NCI-H1417 treated with DMSO at 0.1 percent for 48 hours (cell line): ENCODE data around the gene COL4A2.

ENCODE experiments used
- DNase-seq: peaks from one replicate; lab custom pipeline; 2025; lab: John Stamatoyannopoulos, UW

The COL4A2 gene

DNA sequence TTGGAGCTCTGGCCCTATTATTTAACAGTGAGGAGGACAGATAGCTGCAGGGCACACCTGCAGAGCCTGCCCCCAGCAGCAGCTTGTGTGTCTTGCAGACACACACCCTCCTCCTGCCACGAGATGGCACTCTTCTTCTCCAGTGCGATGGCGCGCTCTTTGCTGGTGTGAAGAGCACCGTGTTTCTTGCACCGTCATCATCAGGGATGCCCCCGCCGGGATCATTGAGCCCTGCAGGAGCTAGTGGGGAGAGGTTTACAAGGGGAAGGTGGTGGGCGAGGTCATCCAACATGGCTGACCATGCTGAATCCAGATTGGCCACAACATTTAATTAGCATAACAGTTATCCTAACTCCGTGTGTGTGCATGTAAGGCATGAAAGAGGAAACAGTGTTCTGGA lies 148.9 kb downstream of the COL4A2 start:
- DNase-seq = peak; percentile 82

DNA sequence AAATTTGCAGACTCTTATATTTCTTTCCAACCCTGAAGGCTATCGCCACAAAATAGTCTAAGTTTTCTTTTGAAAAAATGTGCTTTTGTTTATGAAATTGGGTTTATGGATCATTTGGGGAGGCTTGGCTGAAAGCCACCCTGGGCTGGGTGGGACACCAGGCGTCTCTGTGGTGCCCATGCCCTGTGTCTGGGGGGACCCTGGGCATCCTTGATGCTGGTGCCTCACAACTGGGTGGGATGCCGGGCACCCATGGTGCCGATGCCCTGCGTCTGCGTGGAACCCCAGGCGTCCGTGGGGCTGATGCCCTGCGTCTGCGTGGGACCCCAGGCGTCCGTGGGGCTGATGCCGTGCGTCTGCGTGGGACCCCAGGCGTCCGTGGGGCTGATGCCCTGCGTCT lies 149.5 kb downstream of the COL4A2 start:
- no peak for DNase-seq

DNA sequence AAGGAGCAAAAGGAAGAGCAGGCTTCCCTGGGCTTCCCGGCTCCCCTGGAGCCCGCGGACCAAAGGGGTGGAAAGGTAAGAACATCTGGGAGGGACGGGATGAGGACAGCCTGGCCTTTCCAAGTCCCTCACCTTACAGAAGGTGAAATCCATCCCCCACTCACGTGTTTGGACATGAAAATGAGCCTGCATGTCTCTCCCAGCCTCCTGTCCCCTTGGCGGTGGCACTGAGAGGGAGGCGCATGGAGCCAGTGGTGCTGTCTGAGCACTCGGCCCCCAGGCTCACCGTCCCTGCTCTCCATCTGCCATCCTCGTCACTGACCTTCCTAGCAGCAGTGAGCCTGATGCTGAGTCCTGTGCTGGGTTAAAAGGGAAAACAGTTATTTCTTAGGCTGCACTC lies 150.3 kb downstream of the COL4A2 start:
- no peak for DNase-seq

DNA sequence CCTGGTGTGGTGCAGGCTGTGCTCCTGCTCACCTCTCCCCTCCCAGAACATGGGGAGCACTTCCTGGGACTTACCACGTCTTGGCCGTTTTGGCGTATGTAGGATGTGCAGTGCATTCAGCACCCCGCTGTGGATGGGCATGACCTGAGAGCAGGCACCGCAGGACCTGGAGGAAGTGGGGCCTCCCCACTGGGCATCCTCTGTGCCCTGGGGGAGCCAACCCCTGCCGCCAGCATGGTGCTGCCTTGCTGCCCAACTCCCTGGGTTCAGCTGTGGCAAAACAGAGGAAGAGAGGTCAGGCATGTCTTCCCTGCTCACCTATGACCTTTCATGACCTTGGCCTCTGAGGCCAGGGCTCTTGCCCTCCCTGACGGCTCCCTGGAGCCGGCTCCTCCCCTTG lies 150.9 kb downstream of the COL4A2 start:
- no peak for DNase-seq

DNA sequence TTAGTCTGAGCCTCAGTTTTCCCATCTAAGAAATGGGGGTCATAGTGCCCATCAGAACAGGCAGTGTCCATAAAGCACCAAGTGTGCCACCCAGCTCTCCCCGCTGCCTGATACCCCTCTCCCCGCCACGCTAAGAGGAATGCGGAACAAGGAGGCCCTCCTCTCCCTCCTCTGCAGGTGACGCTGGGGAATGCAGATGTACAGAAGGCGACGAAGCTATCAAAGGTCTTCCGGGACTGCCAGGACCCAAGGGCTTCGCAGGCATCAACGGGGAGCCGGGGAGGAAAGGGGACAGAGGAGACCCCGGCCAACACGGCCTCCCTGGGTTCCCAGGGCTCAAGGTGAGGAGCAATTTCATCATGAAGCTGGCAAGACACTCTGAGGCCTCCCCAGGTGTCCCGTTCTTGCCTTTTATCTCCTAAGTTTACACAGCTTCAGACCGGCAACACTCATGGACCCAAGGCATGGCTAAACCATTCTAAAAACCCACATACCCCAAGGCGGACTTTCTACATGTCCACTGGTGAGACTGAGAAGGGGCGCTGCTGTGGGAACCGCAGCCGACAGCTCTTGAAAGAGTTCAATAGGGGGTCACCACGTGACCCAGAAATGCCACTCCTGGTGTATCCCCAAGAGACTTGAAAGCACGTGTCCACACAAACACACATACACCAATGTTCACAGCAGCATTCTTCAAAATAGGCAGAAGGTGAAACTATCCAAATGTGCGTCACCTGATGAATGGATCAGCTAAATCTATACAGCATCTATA lies 151.7 kb downstream of the COL4A2 start:
- DNase-seq = no peak

DNA sequence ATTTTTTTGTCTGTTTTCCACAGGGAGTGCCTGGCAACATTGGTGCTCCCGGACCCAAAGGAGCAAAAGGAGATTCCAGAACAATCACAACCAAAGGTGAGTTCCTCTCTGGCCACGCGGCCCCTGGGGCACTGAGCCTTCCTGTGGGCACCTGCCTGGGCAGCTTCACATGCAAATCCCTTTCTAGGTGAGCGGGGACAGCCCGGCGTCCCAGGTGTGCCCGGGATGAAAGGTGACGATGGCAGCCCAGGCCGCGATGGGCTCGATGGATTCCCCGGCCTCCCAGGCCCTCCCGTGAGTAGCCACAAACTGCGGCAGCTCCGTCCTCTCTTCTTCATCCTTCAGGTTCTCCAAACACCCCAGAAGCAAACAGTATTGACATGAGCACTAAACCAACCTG lies 155.0 kb downstream of the COL4A2 start:
- no peak for DNase-seq

DNA sequence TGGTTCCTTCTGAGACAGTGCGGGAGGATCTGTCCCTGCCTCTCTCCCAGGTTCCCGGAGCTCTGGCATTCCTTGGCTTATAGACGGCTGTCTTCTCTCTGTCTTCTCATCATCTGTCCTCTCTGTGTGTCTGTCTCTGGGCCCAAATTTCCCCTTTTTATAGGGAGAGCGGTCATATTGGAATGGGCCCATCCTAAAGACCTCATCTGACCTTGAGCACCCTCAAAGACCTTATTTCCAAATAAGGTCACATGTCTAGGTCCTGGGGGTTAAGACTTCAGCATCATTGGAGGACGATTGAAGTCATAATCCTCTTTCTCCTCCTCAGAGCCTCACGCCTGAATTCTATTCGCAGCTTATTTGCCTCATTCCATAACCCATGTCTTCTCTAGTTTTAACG lies 156.1 kb downstream of the COL4A2 start:
- DNase-seq = no peak

DNA sequence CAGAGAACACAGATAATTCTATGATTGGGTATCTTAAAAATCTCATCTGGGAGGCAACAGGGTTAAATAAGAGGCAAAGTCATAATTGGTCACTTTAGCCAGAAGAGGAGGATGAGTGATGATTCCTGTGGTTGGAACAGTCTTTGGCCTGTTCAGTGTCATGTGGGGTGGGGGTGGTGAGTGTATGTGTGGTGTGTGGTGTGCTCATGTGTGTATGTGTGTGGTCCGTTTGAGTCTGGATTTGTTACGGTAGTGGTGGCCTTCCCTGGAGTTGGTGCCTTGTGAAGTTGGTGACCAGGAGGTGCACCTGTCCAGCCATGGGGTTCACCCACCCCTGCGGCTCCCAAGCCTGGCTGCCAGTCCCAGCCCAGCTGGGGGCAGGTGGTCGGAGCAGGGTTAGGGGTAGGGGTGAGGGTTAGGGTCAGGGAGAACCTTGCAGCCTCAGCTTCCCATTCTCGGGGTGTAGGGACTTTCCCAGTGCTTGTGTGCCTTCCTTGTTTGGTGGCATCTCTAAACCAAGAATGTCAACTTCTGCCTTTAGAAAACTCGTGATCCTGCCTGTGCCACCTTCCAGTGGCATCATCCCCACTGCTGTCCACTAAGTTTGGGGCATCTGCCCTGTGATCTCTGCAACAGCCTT lies 156.9 kb downstream of the COL4A2 start:
- DNase-seq = no peak

DNA sequence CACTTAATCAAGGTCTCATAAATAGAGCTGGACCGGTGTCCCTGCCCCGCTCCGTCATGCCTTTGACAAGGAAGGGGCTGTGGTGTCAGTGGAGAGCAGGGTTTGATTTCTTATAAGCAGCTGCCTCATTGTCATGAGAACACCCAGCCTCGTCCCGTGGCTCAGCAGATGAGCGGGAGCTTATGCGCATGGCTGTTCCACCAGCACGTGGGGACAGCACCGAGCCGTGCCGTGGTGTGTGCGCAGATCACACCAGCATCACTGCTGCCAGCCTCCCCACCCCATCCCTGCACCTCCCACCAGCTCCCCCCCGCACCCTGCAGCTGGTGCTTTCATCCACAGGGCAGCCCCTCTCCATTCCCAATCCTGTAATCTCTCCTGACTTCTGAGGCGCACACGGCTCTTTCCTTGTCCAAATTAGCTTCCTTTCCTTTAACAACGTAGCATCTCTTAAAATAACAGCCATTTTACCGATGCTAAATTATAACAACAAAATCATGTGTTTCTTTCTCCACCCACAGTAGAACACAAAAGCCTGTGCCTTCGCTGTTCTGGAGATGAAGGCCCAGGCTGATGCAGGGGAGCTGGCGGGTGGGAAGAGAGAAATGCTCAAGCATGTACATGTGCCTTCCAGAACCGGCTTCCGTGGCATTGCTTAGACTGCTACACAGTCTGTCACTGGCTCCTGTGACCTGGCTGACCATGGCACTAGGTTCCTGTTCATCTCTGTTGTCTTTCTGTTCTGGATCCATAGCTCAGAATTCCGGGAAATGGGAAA lies 157.7 kb downstream of the COL4A2 start:
- DNase-seq = no peak

DNA sequence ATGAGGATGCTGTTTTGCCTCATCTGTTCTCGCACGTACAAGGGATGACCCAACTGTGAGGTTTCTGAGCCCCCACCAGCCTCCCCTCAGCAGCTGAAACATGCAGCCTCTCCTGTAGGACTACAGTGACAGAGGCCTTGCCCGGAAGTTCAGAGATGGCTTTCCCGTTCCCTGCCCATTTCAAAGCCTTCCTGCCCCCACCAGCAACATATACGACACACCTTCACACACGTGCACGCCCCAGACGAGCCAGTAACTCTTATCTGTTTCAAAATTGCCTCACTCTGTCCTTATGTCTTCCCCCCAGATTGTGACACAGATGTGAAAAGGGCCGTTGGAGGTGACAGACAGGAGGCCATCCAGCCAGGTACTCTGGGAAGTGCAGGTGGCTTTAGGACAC lies 158.6 kb downstream of the COL4A2 start:
- DNase-seq = no peak

DNA sequence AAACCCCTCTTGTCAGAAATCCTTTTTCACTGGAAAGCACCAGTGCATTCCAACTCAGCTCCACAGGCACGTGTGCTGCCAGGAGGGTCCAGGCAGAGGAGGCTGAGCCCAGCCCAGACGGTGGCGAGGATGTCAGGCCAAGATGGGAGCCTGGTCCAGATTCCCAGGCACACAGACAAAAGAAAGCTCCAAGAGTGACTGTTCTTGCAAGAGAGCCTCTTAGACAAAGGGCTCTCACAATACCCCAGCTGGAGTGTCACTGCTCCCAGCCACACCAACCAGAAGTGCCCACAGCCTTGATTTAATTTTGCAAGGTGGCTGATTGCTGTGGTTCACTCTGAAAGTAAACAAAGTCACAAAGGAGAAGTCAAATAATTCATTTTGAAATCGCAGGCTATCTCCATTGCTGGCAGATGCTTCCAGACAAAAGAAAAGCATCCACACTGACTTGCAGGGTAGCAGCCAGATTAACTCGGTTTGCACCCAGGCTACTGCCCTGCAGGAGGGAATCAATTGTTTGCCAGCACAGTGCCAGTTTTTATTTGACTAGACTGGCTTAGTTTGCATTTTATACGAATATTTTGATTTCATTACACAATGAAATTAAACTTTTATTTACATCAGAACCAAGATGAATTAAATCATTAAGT lies 159.3 kb downstream of the COL4A2 start:
- peak; percentile 74 for DNase-seq

DNA sequence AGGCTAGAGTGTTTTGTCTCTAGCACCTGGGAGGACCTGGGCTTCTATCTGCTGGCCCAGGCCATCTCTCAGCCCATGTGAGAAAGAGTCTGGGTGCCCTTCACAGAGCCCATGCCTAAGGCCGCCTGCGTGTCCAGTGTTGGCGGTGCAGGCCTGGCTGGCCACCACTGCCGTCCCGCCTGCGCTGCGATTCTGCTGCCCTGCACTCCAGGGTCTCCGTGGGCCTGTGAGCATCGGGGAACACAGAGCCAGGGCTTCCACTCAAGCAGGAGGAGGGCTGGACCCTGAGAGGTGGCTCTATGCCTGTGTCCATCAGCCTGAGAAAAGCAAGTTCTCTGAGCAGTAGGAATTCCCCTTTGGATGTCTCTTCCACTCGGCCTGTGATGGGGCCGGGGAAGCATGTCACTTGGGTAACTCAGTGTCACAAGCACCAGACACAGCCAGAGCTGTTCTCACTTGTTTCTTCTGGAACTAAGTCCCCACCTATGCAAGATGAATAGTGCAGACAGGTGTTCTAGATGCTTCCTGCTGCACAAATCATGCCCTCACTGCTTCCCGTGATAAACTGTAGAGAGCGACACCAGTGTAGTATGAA lies 160.5 kb downstream of the COL4A2 start:
- no peak for DNase-seq

DNA sequence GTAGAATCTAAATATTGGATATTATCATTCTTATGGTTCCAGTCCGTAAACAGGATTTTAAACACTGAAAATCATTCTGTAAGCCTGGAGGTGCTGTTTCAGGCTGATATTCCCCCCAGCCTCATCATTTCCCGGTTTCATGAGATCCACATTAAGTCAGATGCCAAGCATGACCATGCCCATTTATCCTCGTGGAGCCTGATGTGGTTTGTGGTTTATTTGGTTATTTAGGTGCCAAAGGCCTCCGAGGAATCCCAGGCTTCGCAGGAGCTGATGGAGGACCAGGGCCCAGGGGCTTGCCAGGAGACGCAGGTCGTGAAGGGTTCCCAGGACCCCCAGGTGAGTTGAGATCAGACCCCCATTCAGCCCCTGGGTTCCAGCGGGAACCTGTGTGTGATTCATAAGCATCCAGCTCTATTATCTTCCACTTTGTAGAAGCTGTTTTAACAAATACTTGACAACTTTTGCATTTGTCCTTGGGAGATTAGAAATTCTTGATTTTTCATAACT lies 162.0 kb downstream of the COL4A2 start:
- DNase-seq = no peak

DNA sequence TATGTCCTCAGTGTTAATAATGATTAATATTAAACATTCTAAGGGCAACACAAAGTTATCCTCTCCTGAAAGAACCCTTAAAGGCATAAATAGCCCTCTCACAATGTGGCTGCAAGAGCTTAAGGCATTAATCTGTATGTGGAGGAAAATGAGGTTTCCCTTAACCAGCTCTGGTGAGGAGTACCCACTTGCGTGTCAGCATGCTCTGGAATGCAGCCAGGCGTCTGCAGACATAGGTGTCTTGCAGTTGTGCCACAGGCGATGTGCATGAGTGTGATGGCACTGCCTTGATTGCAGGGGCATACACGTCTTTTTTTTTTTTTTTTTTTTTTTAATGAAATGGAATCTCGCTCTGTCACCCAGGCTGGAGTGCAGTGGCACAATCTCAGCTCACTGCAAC lies 162.5 kb downstream of the COL4A2 start:
- no peak for DNase-seq

DNA sequence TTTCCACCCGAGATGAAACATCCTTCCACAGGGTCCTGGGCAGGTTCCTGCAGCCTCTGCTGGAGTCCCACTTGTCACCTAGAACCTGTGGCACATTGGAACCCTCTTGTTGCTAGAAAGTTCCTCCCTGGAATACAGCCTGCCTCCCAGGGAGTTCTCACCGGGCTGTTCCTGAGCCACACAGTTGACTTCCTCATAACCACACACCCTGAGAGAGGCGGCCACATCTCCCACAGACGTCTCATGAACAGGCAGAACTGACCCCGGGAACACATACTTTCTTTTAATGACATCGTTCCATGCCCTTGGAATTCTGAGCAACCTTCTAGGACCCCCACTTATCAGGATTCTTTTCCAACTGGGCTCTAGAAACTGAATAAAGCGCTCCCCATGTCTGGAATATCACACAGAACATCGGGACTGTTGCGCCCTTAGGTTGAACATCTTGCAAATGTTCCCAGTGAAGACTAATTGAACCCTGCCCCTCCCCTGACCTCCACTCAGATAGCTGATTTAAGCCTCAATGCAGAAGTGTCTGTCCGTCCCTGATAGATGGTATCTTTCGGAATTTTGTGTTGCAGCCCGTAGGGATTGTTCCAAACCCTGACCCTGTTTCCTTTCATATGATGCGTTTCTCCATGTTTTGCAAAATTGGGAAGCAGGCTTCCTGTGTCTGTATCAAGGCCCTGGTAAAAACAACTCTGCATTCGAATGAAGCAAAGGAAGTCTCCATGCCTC lies 163.4 kb downstream of the COL4A2 start:
- no peak for DNase-seq

DNA sequence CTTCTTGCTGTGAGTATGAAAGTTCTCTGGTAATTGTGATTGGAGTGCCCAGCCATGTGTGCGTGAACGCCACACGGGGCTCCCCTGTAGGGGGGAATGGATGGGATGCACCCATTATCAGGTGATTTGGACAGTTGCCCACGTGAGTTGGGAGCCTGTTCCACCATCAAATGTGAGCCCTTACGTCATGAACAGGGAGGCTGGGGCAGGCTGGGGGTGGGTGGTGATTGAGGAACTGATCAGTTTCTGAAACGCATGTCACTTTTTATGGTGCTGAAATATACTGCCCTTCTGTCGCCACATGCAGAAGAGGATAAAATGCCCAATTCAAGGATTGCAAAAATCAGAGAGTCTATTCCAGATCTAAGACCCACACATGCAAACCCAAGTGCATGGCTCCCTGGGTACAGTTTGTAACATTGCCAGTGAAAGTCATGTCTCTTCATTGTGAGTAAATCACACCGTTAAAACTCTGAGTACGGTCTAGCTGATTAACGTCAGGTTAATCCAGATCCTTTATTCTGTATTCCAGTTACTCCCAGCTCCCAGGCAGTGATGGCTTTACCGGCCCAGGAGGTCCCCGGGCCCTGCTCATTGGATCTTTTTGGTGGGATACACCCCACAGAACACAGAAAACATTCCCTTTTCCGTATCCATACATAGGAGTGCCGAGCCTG lies 164.2 kb downstream of the COL4A2 start:
- no peak for DNase-seq

DNA sequence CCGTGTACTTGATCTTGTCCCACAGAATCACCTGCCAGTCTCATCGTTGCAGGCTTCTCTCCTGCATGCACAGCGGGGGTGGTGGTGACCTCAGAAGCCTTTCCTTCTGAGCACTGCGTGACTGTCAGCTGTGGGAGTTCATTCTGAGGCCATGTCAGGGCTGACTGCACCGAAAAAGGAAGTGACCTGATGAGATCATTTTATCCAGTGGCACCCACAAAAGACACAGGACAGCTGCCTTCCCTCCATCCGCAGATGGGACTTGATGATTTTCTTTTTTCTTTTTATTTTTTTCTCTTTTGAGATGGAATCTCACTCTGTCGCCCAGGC lies 164.7 kb downstream of the COL4A2 start:
- DNase-seq = no peak

DNA sequence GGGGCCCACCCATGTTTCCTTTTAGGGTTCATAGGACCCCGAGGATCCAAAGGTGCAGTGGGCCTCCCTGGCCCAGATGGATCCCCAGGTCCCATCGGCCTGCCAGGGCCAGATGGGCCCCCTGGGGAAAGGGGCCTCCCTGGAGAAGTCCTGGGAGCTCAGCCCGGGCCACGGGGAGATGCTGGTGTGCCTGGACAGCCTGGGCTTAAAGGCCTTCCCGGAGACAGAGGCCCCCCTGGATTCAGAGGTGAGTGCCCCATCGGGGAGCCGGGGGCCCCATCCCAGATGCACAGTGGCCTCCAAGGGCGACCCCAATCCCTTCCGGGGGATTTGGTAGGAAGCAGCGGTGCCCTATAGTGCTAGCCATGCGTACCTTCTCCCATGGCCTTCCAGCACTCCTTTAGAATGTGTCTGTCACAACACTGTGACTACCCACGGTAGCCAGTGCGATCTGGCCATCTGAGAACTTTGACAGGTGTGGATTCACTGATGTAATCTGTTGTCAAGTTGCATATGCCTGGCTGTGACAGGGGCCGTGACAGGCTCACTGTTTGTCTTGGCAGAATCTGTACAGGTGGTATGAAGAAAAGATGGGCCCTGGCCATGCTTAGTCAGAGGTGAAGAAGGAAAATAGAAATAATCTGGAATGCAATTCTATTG lies 165.9 kb downstream of the COL4A2 start:
- DNase-seq = no peak

DNA sequence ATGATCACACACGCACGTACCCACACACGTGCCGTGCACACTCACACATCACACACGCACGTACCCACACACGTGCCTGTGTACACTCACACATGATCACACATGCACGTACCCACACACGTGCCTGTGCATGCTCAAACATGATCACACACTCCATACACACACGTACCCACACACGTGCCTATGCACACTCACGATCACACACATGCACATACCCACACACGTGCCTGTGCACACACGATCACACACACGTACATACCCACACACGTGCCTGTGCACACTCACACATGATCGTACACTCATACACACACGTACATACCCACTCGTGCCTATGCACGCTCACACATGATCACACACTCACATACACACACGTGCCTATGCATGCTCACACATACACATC lies 167.6 kb downstream of the COL4A2 start:
- DNase-seq = no peak

DNA sequence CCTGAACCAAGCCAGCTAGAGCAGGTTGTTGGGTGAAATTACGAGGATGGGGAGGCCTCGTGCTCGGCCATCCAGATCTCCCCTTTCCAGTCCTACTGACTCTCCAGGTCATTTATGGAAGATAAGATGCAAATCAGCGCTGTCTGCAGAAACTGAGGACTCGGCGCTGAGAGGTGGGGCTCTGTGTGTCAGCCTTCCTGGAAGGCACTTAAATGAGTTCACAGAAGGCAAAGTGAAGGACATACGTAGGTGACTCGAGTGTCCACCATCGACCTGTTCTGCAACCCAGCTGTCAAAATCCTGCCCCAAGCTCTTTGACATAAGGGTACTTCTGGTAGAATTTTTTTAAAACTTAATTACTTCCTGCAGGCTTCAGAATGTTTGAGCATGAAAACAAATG lies 168.0 kb downstream of the COL4A2 start:
- no peak for DNase-seq
